DND-41 (cell line): ENCODE measurements around the gene PDLIM5.

Experiments used
- CTCF ChIP-seq: IDR thresholded peaks from 2 replicates; pipeline ENCODE4 v1.5.1; 2012; ENCODE audit warnings: borderline replicate concordance, low read length, moderate library complexity, mild to moderate bottlenecking; ENCODE audit not compliant: poor library complexity, severe bottlenecking; ENCODE audit errors: extremely low read depth
- EZH2 ChIP-seq: IDR thresholded peaks from 3 replicates; pipeline ENCODE4 v1.6.1; 2012; ENCODE audit warnings: borderline replicate concordance, low read depth, mild to moderate bottlenecking, moderate library complexity, low read length, inconsistent platforms; ENCODE audit not compliant: severe bottlenecking

GRCh38 chr4:94519019-94519418 is 67.3 kb downstream of the PDLIM5 start:
- no peak for TF ChIP-seq CTCF
- no peak for TF ChIP-seq EZH2
